RWPE1 (cell line): ENCODE results near the gene PPP1CA.

Experiments used
- CTCF ChIA-PET: fragments of 350-600 bp; sonication (Branson Sonifier 250); formaldehyde crosslinking; extraction: SDS; loops from one replicate; lab custom pipeline; 2021; lab: Yijun Ruan, JAX
- POLR2A ChIA-PET: fragments of 400-600 bp; formaldehyde crosslinking; extraction: SDS; loops from one replicate; lab custom pipeline; 2020; ENCODE audit warnings: antibody characterized with exemption; ENCODE audit not compliant: low non-redundant PET; lab: Yijun Ruan, JAX
- DNase-seq: peaks from one replicate; pipeline ENCODE4 v3.0.0; 2012; ENCODE audit warnings: low spot score
- H3K27ac ChIP-seq: fragments of 450-650 bp; 2 replicates; pipeline ENCODE4 v1.5.1; 2017
- CTCF ChIP-seq: fragments of 450-650 bp; conservative IDR thresholded peaks from 2 replicates; pipeline ENCODE4 v1.5.1; 2017; ENCODE audit warnings: low read depth, mild to moderate bottlenecking

PPP1CA gene

GRCh38 chr11:67413266-67413849 lies 11.7 kb upstream of the PPP1CA start:
- TF ChIP-seq CTCF = no peak
- ChIA-PET CTCF (interaction anchor here (0.5 kb wide), 1 partner anchor 11 kb away, joined by 5 read pairs; no protein-coding TSS in a partner anchor), POLR2A (interaction anchor here (0.8 kb wide), 1 partner anchor 12 kb away, joined by 3 read pairs; the partner anchor contains the start of gene PPP1CA)
- DNase-seq = no peak
- no peak overlapping the region for H3K27ac ChIP-seq

- CTCF ChIA-PET = interaction anchor here (0.5 to 0.6 kb wide), 2 partner anchors 8 to 11 kb away, joined by 3 read pairs; no protein-coding TSS in a partner anchor
- no peak for DNase-seq
- TF ChIP-seq CTCF = no peak
- POLR2A ChIA-PET = interaction anchor here (0.8 kb wide), 1 partner anchor 11 kb away, joined by 3 read pairs; the partner anchor contains the start of gene PPP1CA
- H3K27ac ChIP-seq = no peak overlapping the region
Measured at GRCh38 chr11:67412495-67413179, 11.0 kb upstream of the PPP1CA start.

GRCh38 chr11:67411785-67412152 lies 10.1 kb upstream of the PPP1CA start:
- CTCF ChIA-PET = interaction anchor here (0.5 to 0.6 kb wide), 2 partner anchors 7 to 12 kb away, joined by 3 read pairs; no protein-coding TSS in a partner anchor
- no peak for TF ChIP-seq CTCF
- H3K27ac ChIP-seq = no peak overlapping the region
- POLR2A ChIA-PET = no interaction called here
- no peak for DNase-seq

GRCh38 chr11:67410984-67411784 lies 9.5 kb upstream of the PPP1CA start:
- ChIA-PET CTCF (no interaction called here), POLR2A (no interaction called here)
- DNase-seq = no peak

GRCh38 chr11:67410369-67410831 lies 8.7 kb upstream of the PPP1CA start:
- CTCF ChIA-PET = no interaction called here
- TF ChIP-seq CTCF = no peak
- DNase-seq = no peak
- H3K27ac ChIP-seq = no peak overlapping the region
- POLR2A ChIA-PET = no interaction called here

More at GRCh38 chr11:67410984-67411784, 9.5 kb upstream of the PPP1CA start:
- TF ChIP-seq CTCF = no peak
- H3K27ac ChIP-seq = no peak overlapping the region

GRCh38 chr11:67409781-67410368 lies 8.2 kb upstream of the PPP1CA start:
- ChIA-PET POLR2A (no interaction called here), CTCF (no interaction called here)
- no peak for DNase-seq
- no peak for TF ChIP-seq CTCF
- no peak overlapping the region for H3K27ac ChIP-seq
